ENCODE measurements around the gene ARHGAP26. TPM values are rescaled to one million over a fixed set of nuclear protein-coding genes. Genes with fewer than 3 reads are reported as not detected.

Gene ARHGAP26
- total and polyA plus RNA-seq, 7 experiments from 2014 or later = 10.5 to 123 (median 22.7) TPM

DNA sequence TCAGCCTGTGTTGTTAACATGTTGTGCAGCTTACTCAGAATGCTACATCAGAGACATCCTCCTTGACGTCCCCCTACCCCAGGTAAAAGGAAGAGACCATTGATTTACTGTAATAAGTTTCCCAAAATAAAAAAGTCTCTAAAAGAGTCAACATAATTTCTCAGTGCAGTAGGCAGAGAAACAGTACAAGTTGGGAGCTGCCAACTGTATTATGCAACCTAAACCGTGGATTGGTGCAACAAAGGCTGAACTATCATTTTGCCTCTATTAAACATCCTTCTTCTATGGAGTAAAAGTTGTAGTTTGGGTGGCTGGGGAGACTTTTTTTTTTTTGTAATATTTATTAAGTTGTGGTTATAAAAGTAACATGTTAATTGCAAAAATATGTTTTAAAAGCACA is 425.3 kb downstream of the ARHGAP26 start:
- intact Hi-C loops (cut with micrococcal nuclease) = loop anchor here in 1 of 2 donors (10.0 kb wide), 1 partner anchor 629 kb away; no protein-coding TSS in a partner anchor
- DNase-seq = no peak
- ChIA-PET POLR2A (no interaction called here), CTCF (interaction anchor here (0.6 kb wide), 1 partner anchor 86 kb away, joined by 3 read pairs; no protein-coding TSS in a partner anchor)
- Mint-ChIP-seq H3K9me3 (peaks cover 0 to 24% (median 6%) of the 10 kb centered on the region in 11 donors), H3K4me3 (no peak overlapping the region), H3K36me3 (peaks cover 8 to 50% (median 46%) of the 10 kb centered on the region in 5 donors), H3K4me1 (peaks cover 0 to 8% (median 0%) of the 10 kb centered on the region in 7 donors), H3K27me3 (no peaks in the 10 kb centered on the region), H3K27ac (no peak overlapping the region)
- Histone ChIP-seq H3K27me3 (ENCODE audit: control insufficient read depth in 2 of 2, insufficient read depth in 2 of 2, low read length in 2 of 2) (no peaks in the 10 kb centered on the region), H3K4me3 (ENCODE audit: low read length) (no peak overlapping the region), H3K9me3 (ENCODE audit: control insufficient read depth in 2 of 3, low read length in 3 of 3) (no peaks in the 10 kb centered on the region), H3K27ac (ENCODE audit: low read depth, low read length) (no peak overlapping the region), H3K36me3 (ENCODE audit: control insufficient read depth in 2 of 3, insufficient read depth in 3 of 3, low read length in 3 of 3) (no peaks in the 10 kb centered on the region), H3K4me1 (ENCODE audit: control insufficient read depth in 2 of 2, insufficient read depth in 2 of 2, low read length in 2 of 2) (no peaks in the 10 kb centered on the region)
- ATAC-seq = no peak

DNA sequence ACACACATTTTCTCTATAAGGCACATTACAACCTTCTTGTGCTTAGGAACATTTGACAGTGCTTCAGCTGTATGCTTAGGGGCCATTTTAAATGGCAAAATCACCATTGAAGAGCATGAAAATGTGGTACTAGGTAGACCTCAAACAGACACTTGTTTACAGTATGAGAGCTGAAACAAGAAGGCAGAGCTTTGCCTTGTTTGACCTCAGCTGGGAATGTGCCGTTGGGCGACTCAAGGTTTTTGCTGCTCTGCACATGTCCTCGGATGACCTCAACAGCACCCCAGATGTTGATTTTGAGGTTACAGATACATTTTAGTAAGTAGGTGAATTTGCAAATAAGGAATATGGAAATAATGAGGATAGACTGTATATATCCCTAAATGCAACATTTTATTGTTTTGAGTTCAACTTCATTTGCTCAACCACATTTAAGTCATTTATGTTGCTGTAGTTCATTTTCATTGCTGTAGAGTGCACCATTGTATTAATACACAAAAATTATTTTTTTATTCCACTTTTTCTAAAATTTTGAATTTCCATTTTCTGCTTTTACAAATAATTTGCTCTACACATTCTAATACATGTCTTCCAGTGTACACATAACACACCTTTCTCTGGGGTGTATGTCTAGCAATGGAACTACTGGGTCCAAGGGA is 426.6 kb downstream of the ARHGAP26 start:
- no peak for ATAC-seq
- no peaks in the 10 kb centered on the region for H3K9me3 ChIP-seq (ENCODE audit: control insufficient read depth in 2 of 3, low read length in 3 of 3)
- no peaks in the 10 kb centered on the region for H3K4me1 ChIP-seq (ENCODE audit: control insufficient read depth in 2 of 2, insufficient read depth in 2 of 2, low read length in 2 of 2)
- Mint-ChIP-seq H3K4me1 (peaks cover 0 to 8% (median 0%) of the 10 kb centered on the region in 7 donors), H3K36me3 (peaks cover 3 to 52% (median 49%) of the 10 kb centered on the region in 5 donors), H3K27me3 (no peaks in the 10 kb centered on the region), H3K4me3 (no peak overlapping the region), H3K27ac (no peak overlapping the region), H3K9me3 (peaks cover 0 to 26% (median 3%) of the 10 kb centered on the region in 11 donors)
- H3K4me3 ChIP-seq (ENCODE audit: low read length) = no peak overlapping the region
- H3K27me3 ChIP-seq (ENCODE audit: control insufficient read depth in 2 of 2, insufficient read depth in 2 of 2, low read length in 2 of 2) = no peaks in the 10 kb centered on the region
- CTCF ChIA-PET = no interaction called here
- POLR2A ChIA-PET = no interaction called here
- no peak for DNase-seq
- no peak overlapping the region for H3K27ac ChIP-seq (ENCODE audit: low read depth, low read length)
- no peaks in the 10 kb centered on the region for H3K36me3 ChIP-seq (ENCODE audit: control insufficient read depth in 2 of 3, insufficient read depth in 3 of 3, low read length in 3 of 3)
- intact Hi-C loops (cut with micrococcal nuclease) = loop anchor here in 1 of 2 donors (10.0 kb wide), 1 partner anchor 628 kb away; no protein-coding TSS in a partner anchor

DNA sequence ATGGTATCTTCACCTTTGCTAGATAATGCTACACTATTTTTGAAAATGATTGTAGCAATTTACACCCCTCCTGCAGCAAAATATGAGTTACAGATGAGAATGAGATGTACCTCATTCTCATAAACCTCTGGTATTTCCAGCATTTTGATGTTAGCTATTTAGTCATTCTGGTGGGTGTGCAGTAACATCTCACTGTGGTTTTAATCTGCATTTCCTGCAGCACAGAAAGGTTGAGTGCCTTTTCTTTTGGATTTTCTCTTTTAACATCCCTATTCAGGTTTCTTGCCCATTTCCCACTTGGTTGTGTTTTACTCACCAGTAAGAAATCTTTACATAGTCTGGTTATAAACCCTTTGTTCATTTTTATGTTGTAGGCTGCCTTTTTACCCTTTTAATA is 427.1 kb downstream of the ARHGAP26 start:
- ATAC-seq (no peak), DNase-seq (no peak)
- no peaks in the 10 kb centered on the region for H3K36me3 ChIP-seq (ENCODE audit: control insufficient read depth in 2 of 3, insufficient read depth in 3 of 3, low read length in 3 of 3)
- H3K27me3 ChIP-seq (ENCODE audit: control insufficient read depth in 2 of 2, insufficient read depth in 2 of 2, low read length in 2 of 2) = no peaks in the 10 kb centered on the region
- Mint-ChIP-seq H3K36me3 (peaks cover 5 to 52% (median 47%) of the 10 kb centered on the region in 5 donors), H3K27me3 (no peaks in the 10 kb centered on the region), H3K4me1 (peaks cover 0 to 8% (median 0%) of the 10 kb centered on the region in 7 donors), H3K27ac (no peak overlapping the region), H3K9me3 (peaks cover 0 to 28% (median 5%) of the 10 kb centered on the region in 11 donors), H3K4me3 (no peak overlapping the region)
- no peak overlapping the region for H3K27ac ChIP-seq (ENCODE audit: low read depth, low read length)
- intact Hi-C loops (cut with micrococcal nuclease) = loop anchor here in 1 of 2 donors (10.0 kb wide), 1 partner anchor 628 kb away; no protein-coding TSS in a partner anchor
- no peaks in the 10 kb centered on the region for H3K4me1 ChIP-seq (ENCODE audit: control insufficient read depth in 2 of 2, insufficient read depth in 2 of 2, low read length in 2 of 2)
- ChIA-PET CTCF (no interaction called here), POLR2A (interaction anchor here (0.6 kb wide), 1 partner anchor 18 kb away, joined by 3 read pairs; no protein-coding TSS in a partner anchor)
- H3K4me3 ChIP-seq (ENCODE audit: low read length) = no peak overlapping the region
- no peaks in the 10 kb centered on the region for H3K9me3 ChIP-seq (ENCODE audit: control insufficient read depth in 2 of 3, low read length in 3 of 3)

DNA sequence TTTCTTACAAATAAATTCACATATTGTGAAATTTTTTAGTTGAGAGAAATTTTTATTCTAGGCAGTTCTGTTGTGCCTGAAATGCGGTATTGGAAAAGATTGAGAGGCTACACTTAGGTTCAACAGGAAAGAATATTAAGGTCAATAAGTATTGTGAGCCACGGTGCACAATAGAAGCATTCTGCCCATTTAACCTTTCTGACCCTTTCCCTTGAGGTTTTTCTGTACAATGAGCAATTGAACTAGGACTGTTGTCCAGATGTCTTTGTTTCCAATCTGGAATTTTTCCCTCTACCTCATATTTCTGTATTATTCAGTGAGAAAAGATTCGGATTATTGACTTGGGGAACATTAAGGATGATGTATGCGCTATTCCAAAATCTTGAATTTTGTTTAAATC is 428.2 kb downstream of the ARHGAP26 start:
- H3K4me3 ChIP-seq (ENCODE audit: low read length) = no peak overlapping the region
- no peaks in the 10 kb centered on the region for H3K27me3 ChIP-seq (ENCODE audit: control insufficient read depth in 2 of 2, insufficient read depth in 2 of 2, low read length in 2 of 2)
- Mint-ChIP-seq H3K27ac (no peak overlapping the region), H3K9me3 (peaks cover 0 to 30% (median 5%) of the 10 kb centered on the region in 11 donors), H3K36me3 (peaks cover 10 to 63% (median 54%) of the 10 kb centered on the region in 5 donors), H3K4me1 (peaks cover 0 to 8% (median 0%) of the 10 kb centered on the region in 7 donors), H3K27me3 (no peaks in the 10 kb centered on the region), H3K4me3 (no peak overlapping the region)
- H3K36me3 ChIP-seq (ENCODE audit: control insufficient read depth in 2 of 3, insufficient read depth in 3 of 3, low read length in 3 of 3) = no peaks in the 10 kb centered on the region
- H3K27ac ChIP-seq (ENCODE audit: low read depth, low read length) = no peak overlapping the region
- DNase-seq (no peak), ATAC-seq (no peak)
- H3K4me1 ChIP-seq (ENCODE audit: control insufficient read depth in 2 of 2, insufficient read depth in 2 of 2, low read length in 2 of 2) = no peaks in the 10 kb centered on the region
- ChIA-PET CTCF (no interaction called here), POLR2A (no interaction called here)
- no peaks in the 10 kb centered on the region for H3K9me3 ChIP-seq (ENCODE audit: control insufficient read depth in 2 of 3, low read length in 3 of 3)
- intact Hi-C loops (cut with micrococcal nuclease) = loop anchor here in 1 of 2 donors (10.0 kb wide), 1 partner anchor 626 kb away; no protein-coding TSS in a partner anchor

DNA sequence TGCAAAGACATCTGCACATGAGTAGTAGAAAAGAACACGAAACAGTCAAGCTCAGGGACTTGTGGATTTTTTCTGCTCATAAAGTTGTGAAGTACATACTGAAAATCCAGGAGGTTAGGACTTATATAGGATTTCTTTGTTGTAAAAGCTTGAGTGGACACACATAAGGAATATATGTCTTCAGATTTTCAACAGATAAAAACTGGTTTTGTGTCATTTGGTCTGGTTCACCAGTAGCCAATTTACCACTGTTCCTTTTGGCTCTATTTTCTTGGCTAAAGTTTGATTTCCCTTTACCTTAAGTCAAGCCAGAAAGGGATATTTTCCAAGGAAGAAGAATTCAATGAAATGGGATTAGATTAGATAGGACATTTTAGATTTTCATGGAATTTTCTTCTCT is 429.0 kb downstream of the ARHGAP26 start:
- POLR2A ChIA-PET = no interaction called here

DNA sequence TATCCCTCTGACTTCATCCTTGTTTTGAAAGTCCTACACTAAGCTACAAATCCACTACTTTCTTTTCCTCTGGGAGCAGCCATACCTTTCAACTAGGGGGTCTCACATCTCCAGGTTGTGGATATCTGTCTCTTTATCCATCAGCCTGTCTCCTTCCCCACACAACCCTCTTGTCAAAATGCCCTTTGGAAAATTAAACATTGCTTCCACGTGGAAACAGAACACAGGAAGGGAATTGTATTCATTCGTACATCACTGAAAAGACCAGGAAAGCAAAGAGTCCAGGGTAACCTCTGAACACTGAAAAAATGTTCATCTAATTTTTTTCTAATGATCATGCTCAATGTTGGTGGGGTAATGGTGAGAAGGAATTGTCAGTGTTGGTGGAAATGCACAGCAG is 429.7 kb downstream of the ARHGAP26 start:
- no peak overlapping the region for H3K27ac ChIP-seq (ENCODE audit: low read depth, low read length)
- H3K4me3 ChIP-seq (ENCODE audit: low read length) = no peak overlapping the region
- ChIA-PET POLR2A (interaction anchor here (0.8 kb wide), 1 partner anchor 27 kb away, joined by 3 read pairs; no protein-coding TSS in a partner anchor), CTCF (no interaction called here)
- peaks cover 0 to 8% (median 0%) of the 10 kb centered on the region in 7 donors for H3K4me1 Mint-ChIP-seq
- H3K36me3 ChIP-seq (ENCODE audit: control insufficient read depth in 2 of 3, insufficient read depth in 3 of 3, low read length in 3 of 3) = no peaks in the 10 kb centered on the region
- intact Hi-C loops (cut with micrococcal nuclease) = loop anchor here in 1 of 2 donors (10.0 kb wide), 1 partner anchor 625 kb away; no protein-coding TSS in a partner anchor
- H3K4me3 Mint-ChIP-seq = no peak overlapping the region
- no peaks in the 10 kb centered on the region for H3K4me1 ChIP-seq (ENCODE audit: control insufficient read depth in 2 of 2, insufficient read depth in 2 of 2, low read length in 2 of 2)
- H3K36me3 Mint-ChIP-seq = peaks cover 10 to 52% (median 44%) of the 10 kb centered on the region in 5 donors
- no peak for DNase-seq
- peaks cover 0 to 27% (median 5%) of the 10 kb centered on the region in 11 donors for H3K9me3 Mint-ChIP-seq
- no peak for ATAC-seq
- H3K27me3 ChIP-seq (ENCODE audit: control insufficient read depth in 2 of 2, insufficient read depth in 2 of 2, low read length in 2 of 2) = no peaks in the 10 kb centered on the region
- no peaks in the 10 kb centered on the region for H3K9me3 ChIP-seq (ENCODE audit: control insufficient read depth in 2 of 3, low read length in 3 of 3)
- H3K27ac Mint-ChIP-seq = no peak overlapping the region
- no peaks in the 10 kb centered on the region for H3K27me3 Mint-ChIP-seq

More for the DNA sequence above, 429.0 kb downstream of the ARHGAP26 start:
- DNase-seq (no peak), ATAC-seq (no peak)
- Histone ChIP-seq H3K27ac (ENCODE audit: low read depth, low read length) (no peak overlapping the region), H3K9me3 (ENCODE audit: control insufficient read depth in 2 of 3, low read length in 3 of 3) (no peaks in the 10 kb centered on the region), H3K27me3 (ENCODE audit: control insufficient read depth in 2 of 2, insufficient read depth in 2 of 2, low read length in 2 of 2) (no peaks in the 10 kb centered on the region), H3K36me3 (ENCODE audit: control insufficient read depth in 2 of 3, insufficient read depth in 3 of 3, low read length in 3 of 3) (no peaks in the 10 kb centered on the region), H3K4me1 (ENCODE audit: control insufficient read depth in 2 of 2, insufficient read depth in 2 of 2, low read length in 2 of 2) (no peaks in the 10 kb centered on the region), H3K4me3 (ENCODE audit: low read length) (no peak overlapping the region)
- H3K4me1 Mint-ChIP-seq = peaks cover 0 to 8% (median 0%) of the 10 kb centered on the region in 7 donors
- H3K27me3 Mint-ChIP-seq = no peaks in the 10 kb centered on the region
- peaks cover 10 to 58% (median 50%) of the 10 kb centered on the region in 5 donors for H3K36me3 Mint-ChIP-seq
- intact Hi-C loops (cut with micrococcal nuclease) = loop anchor here in 1 of 2 donors (10.0 kb wide), 1 partner anchor 626 kb away; no protein-coding TSS in a partner anchor
- no peak overlapping the region for H3K4me3 Mint-ChIP-seq
- H3K27ac Mint-ChIP-seq = no peak overlapping the region
- H3K9me3 Mint-ChIP-seq = peaks cover 0 to 30% (median 5%) of the 10 kb centered on the region in 11 donors
- CTCF ChIA-PET = interaction anchor here (0.6 kb wide), 1 partner anchor 1529 kb away, joined by 3 read pairs; no protein-coding TSS in a partner anchor

All from naive thymus-derived CD4-positive, alpha-beta T cell (primary cell).